Fibroblast of villous mesenchyme (primary cell): ENCODE results near the gene PEPD. TPM values are rescaled to one million over a fixed set of nuclear protein-coding genes. Genes with fewer than 3 reads are reported as not detected.

Experiments used
- DNase-seq: peaks from one replicate; pipeline ENCODE4 v3.0.0-alpha.2; 2010; ENCODE audit warnings: low read depth
- H3K4me3 ChIP-seq: 2 replicates; pipeline ENCODE4 v1.5.1; 2011; ENCODE audit warnings: low read depth, mild to moderate bottlenecking, low read length
- total RNA-seq: library from RNA; depleted of rRNA; stranded (reverse); fragments of >200 nt; gene quantifications from 2 replicates; pipeline ENCODE4 v1.2.3, GENCODE V29; 2012
- TF ChIP-seq, protein P1 (sequence below): IDR thresholded peaks from 2 replicates; pipeline ENCODE4 v1.5.1; 2012; ENCODE audit warnings: low read depth, mild to moderate bottlenecking, low read length; ENCODE audit not compliant: insufficient read depth

Gene PEPD
- total RNA-seq, 1 donor: 66.1 TPM

GRCh38 chr19:33472226-33472625 is 49.4 kb downstream of the PEPD start:
- no peak overlapping the region for H3K4me3 ChIP-seq
- TF ChIP-seq, protein P1, sequence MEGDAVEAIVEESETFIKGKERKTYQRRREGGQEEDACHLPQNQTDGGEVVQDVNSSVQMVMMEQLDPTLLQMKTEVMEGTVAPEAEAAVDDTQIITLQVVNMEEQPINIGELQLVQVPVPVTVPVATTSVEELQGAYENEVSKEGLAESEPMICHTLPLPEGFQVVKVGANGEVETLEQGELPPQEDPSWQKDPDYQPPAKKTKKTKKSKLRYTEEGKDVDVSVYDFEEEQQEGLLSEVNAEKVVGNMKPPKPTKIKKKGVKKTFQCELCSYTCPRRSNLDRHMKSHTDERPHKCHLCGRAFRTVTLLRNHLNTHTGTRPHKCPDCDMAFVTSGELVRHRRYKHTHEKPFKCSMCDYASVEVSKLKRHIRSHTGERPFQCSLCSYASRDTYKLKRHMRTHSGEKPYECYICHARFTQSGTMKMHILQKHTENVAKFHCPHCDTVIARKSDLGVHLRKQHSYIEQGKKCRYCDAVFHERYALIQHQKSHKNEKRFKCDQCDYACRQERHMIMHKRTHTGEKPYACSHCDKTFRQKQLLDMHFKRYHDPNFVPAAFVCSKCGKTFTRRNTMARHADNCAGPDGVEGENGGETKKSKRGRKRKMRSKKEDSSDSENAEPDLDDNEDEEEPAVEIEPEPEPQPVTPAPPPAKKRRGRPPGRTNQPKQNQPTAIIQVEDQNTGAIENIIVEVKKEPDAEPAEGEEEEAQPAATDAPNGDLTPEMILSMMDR: no peak
- DNase-seq: no peak

DNA sequence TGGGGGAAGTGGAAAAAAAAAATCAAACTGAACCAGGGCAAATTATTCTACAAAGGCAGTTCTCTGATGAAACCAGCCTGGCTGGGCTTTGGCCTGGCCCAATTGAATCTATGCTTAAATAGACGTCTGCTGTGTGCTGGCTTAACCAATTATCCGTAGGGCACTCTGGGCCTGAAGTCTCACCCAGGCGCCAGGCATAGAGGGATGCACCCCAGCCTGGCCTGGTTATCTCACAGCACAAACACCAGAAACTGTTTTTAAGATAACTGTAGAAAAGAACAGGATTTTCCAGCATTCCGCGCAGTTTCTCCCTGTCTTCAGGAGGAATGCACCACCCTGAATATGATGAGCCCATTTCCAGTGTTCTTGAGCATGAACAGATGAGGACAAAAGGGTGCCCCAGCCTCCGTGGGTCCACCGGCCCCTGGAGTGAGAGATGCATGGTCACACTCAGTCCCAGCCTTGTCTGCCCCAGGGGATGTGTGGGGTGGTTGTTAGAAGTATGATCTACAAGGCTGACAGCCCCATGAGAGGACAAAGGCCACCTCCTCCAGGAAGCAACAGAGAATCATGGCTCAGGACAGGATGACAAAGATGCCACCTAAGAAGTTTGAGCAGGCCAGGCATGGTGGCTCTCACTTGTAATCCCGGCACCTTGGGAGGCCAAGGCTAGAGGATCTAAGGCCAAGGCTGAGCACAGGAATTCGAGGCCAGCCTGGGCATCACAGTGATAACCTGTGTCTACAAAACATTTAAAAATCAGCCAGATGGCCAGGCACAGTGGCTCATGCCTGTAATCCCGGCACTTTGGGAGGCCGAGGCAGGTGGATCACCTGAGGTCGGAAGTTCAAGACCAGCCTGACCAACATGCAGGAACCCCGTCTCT is 50.2 kb downstream of the PEPD start:
- TF ChIP-seq, protein P1: no peak
- H3K4me3 ChIP-seq: no peak overlapping the region

DNA sequence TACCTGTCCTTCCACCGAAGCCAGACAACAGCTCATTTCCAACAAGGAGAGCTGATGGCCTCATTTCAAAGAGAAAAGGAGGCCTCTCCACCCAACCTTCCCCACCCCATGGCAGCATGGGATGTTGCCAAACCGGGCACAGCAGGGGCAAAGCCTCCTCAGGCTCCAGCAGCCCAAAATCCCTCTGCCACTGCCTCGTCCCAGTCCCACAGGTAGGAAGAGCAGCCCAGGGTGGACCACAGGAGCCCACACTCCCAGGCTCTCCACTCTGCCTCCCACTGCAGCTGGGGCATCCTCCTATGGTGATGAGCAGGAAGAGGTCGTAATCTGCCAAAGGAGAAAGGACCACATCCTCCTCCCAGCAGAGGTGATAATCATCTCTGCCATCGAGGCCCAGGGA is 50.9 kb downstream of the PEPD start:
- no peak for DNase-seq
- TF ChIP-seq, protein P1: no peak
- no peak overlapping the region for H3K4me3 ChIP-seq

More for the DNA sequence above, 50.2 kb downstream of the PEPD start:
- DNase-seq: no peak

GRCh38 chr19:33470040-33470330 is 51.6 kb downstream of the PEPD start:
- H3K4me3 ChIP-seq: no peak overlapping the region
- TF ChIP-seq, protein P1: no peak
- no peak for DNase-seq

- DNase-seq: no peak
- TF ChIP-seq, protein P1: no peak
- no peak overlapping the region for H3K4me3 ChIP-seq
Measured at GRCh38 chr19:33469171-33470039, 52.2 kb downstream of the PEPD start.

GRCh38 chr19:33468361-33469170 is 53.0 kb downstream of the PEPD start:
- TF ChIP-seq, protein P1: no peak
- DNase-seq: no peak
- no peak overlapping the region for H3K4me3 ChIP-seq
